ENCODE data around the gene VSX2.

GRCh38 chr14:74301594-74302151, 62.4 kb downstream of the VSX2 start:
- TF ChIP-seq SIN3A (IDR thresholded peaks at IDR 0.05; ENCODE audit: borderline replicate concordance, insufficient read depth, low read length) = no peak
- TF ChIP-seq POLR2AphosphoS5 (IDR thresholded peaks at IDR 0.05; ENCODE audit: low read depth, low read length) = no peak
- no peak for TF ChIP-seq REST (IDR thresholded peaks at IDR 0.05; ENCODE audit: insufficient read depth in 1 of 2, low read depth in 2 of 2, low read length in 2 of 2)
- no peak for TF ChIP-seq TAF1 (IDR thresholded peaks at IDR 0.05; ENCODE audit: borderline replicate concordance, insufficient read depth, low read length)

Data from PFSK-1 (cell line).